ENCODE results near the gene SNRPA1. TPM values are rescaled to one million over a fixed set of nuclear protein-coding genes. Genes with fewer than 3 reads are reported as not detected.

The SNRPA1 gene
- total and polyA plus RNA-seq, 9 of the 15 experiments (the other 6 are each of a cell fraction or from before 2014, with no cell fraction given), result 62.7 to 245 (median 189) TPM

- TF ChIP-seq ZNF395 (CRISPR knock-in tag; IDR thresholded peaks at IDR 0.05) (no peak), PCBP2 (IDR thresholded peaks at IDR 0.05; ENCODE audit: low read depth, low read length, poor library complexity, severe bottlenecking) (no peak), TCF7 (IDR thresholded peaks at IDR 0.05; ENCODE audit: borderline replicate concordance) (peak; percentile 83; the same call in 1 of the 2 replicates), NFRKB (IDR thresholded peaks at IDR 0.05; ENCODE audit: low read depth) (no peak), RNF2 (IDR thresholded peaks at IDR 0.05) (peak; percentile 85), EP300 (IDR thresholded peaks at IDR 0.05; ENCODE audit: low read length) (peak; percentile 91), ZNF57 (CRISPR knock-in tag; IDR thresholded peaks at IDR 0.05) (no peak), NONO (IDR thresholded peaks at IDR 0.05; ENCODE audit: low read depth in 2 of 2, low read length in 1 of 2) (peak in 1 of 2 experiments; percentile 22; a peak in 1 of 4 replicates), JUND (IDR thresholded peaks at IDR 0.05; ENCODE audit: borderline replicate concordance, low read depth, low read length) (peak; percentile 97), JUND (tag; IDR thresholded peaks at IDR 0.05; ENCODE audit: borderline replicate concordance, low read depth, low read length) (peak; percentile 97; the same call in 2 of the 3 replicates), CREB3L1 (IDR thresholded peaks at IDR 0.05; ENCODE audit: borderline replicate concordance, low read depth) (peak; percentile 33; the same call in 1 of the 2 replicates), KDM1A (IDR thresholded peaks at IDR 0.05) (peak; percentile 92 to 99), GTF2E2 (tag; IDR thresholded peaks at IDR 0.05) (no peak), IRF2 (CRISPR knock-in tag; IDR thresholded peaks at IDR 0.05) (no peak), MED1 (CRISPR knock-in tag; IDR thresholded peaks at IDR 0.05; ENCODE audit: borderline replicate concordance) (no peak), KAT8 (IDR thresholded peaks at IDR 0.05; ENCODE audit: low read depth) (no peak), ARID4B (CRISPR knock-in tag; IDR thresholded peaks at IDR 0.05) (no peak)
These were observed 39.3 kb downstream of the SNRPA1 start (continued) for GRCh38 chr15:101255615-101256241.

Measured in K562 (cell line).